Measurements from ENCODE around the gene CTIF.
"Not testable (repeated sequence)": the region's sequence is repeated elsewhere in the genome, so short reads cannot be mapped to it uniquely, and the experiment has no call there.

Gene CTIF

GRCh38 chr18:48805826-48806535 lies 267.1 kb downstream of the CTIF start:
- no peak for DNase-seq

GRCh38 chr18:48806551-48807261 lies 267.9 kb downstream of the CTIF start:
- DNase-seq: peak; percentile 59

GRCh38 chr18:48808476-48808875 lies 269.6 kb downstream of the CTIF start:
- no peak for DNase-seq

- DNase-seq: no peak
Observed at GRCh38 chr18:48809365-48809764, 270.5 kb downstream of the CTIF start.

GRCh38 chr18:48810805-48811204 lies 272.0 kb downstream of the CTIF start:
- DNase-seq: no peak

- DNase-seq: no peak
Observed at GRCh38 chr18:48811401-48811800, 272.6 kb downstream of the CTIF start.

GRCh38 chr18:48811977-48812451 lies 273.2 kb downstream of the CTIF start:
- not testable (repeated sequence) for DNase-seq

GRCh38 chr18:48813321-48813720 lies 274.5 kb downstream of the CTIF start:
- DNase-seq: no peak

- no peak for DNase-seq
Observed at GRCh38 chr18:48813833-48814489, 275.1 kb downstream of the CTIF start.

GRCh38 chr18:48814490-48815178 lies 275.8 kb downstream of the CTIF start:
- DNase-seq: peak; percentile 43

- no peak for DNase-seq
Observed at GRCh38 chr18:48815179-48815515, 276.3 kb downstream of the CTIF start.

- DNase-seq: peak; percentile 52
Observed at GRCh38 chr18:48815581-48816324, 276.9 kb downstream of the CTIF start.

- no peak for DNase-seq
Observed at GRCh38 chr18:48816554-48816953, 277.7 kb downstream of the CTIF start.

GRCh38 chr18:48817021-48817461 lies 278.2 kb downstream of the CTIF start:
- no peak for DNase-seq

GRCh38 chr18:48818329-48819254 lies 279.8 kb downstream of the CTIF start:
- no peak for DNase-seq

- DNase-seq: no peak
Observed at GRCh38 chr18:48819276-48819675, 280.4 kb downstream of the CTIF start.

- no peak for DNase-seq
Observed at GRCh38 chr18:48819781-48820482, 281.1 kb downstream of the CTIF start.

- no peak for DNase-seq
Observed at GRCh38 chr18:48820483-48821250, 281.8 kb downstream of the CTIF start.

GRCh38 chr18:48821251-48821590 lies 282.4 kb downstream of the CTIF start:
- DNase-seq: no peak

GRCh38 chr18:48821845-48822244 lies 283.0 kb downstream of the CTIF start:
- DNase-seq: no peak
